Measurements from ENCODE around the gene KLRF2.

- TF ChIP-seq TAF1 (conservative IDR thresholded peaks at IDR 0.05) (no peak), CTCF (IDR thresholded peaks at IDR 0.05; ENCODE audit: low read depth, low read length, missing input control) (peak; percentile 52), JUND (IDR thresholded peaks at IDR 0.05) (no peak), REST (IDR thresholded peaks at IDR 0.05) (no peak), NR2F2 (IDR thresholded peaks at IDR 0.05) (no peak), RXRA (IDR thresholded peaks at IDR 0.05) (peak; percentile 22 to 56), MAX (IDR thresholded peaks at IDR 0.05) (no peak), RAD21 (IDR thresholded peaks at IDR 0.05) (peak; percentile 92 to 94), FOXA1 (IDR thresholded peaks at IDR 0.05) (no peak), SP1 (IDR thresholded peaks at IDR 0.05) (no peak), YY1 (IDR thresholded peaks at IDR 0.05) (no peak), ATF3 (IDR thresholded peaks at IDR 0.05) (no peak), GABPA (IDR thresholded peaks at IDR 0.05 in 1 of 2, conservative IDR thresholded peaks at IDR 0.05 in 1 of 2) (no peak), ZBTB33 (IDR thresholded peaks at IDR 0.05) (no peak)
These were observed 44.6 kb downstream of the KLRF2 start for GRCh38 chr12:9925705-9926393.
